ENCODE results near the gene MRPL42. TPM values are rescaled to one million over a fixed set of nuclear protein-coding genes. Genes with fewer than 3 reads are reported as not detected.

Gene MRPL42
- total RNA-seq, 2 experiments from 2014 or later, result 39.0 to 39.3 TPM

GRCh38 chr12:93449277-93449676 is 18.0 kb upstream of the MRPL42 start:
- Histone ChIP-seq H3K9me3 (ENCODE audit: control insufficient read depth in 1 of 2, insufficient read depth in 1 of 2, low read length in 2 of 2) (no peaks in the 10 kb centered on the region), H3K27ac (ENCODE audit: low read depth in 1 of 2, low read length in 2 of 2) (no peak overlapping the region), H3K4me1 (ENCODE audit: insufficient read depth, low read length) (peaks cover 19% of the 10 kb centered on the region), H3K4me3 (ENCODE audit: low read length) (no peak overlapping the region), H3K27me3 (ENCODE audit: control insufficient read depth in 1 of 2, insufficient read depth in 2 of 2, low read length in 2 of 2) (no peaks in the 10 kb centered on the region), H3K36me3 (ENCODE audit: insufficient read depth, low read length) (no peaks in the 10 kb centered on the region)
- Mint-ChIP-seq H3K4me3 (peak overlapping the region; percentile 65), H3K36me3 (ENCODE audit: low read depth) (no peaks in the 10 kb centered on the region), H3K27me3 (no peaks in the 10 kb centered on the region), H3K27ac (peak overlapping the region; percentile 91), H3K4me1 (ENCODE audit: low read depth) (peaks cover 24% of the 10 kb centered on the region), H3K9me3 (no peaks in the 10 kb centered on the region)
- intact Hi-C loops (cut with DNase I, micrococcal nuclease), result loop anchor here (5.0 to 10.0 kb wide), 2 partner anchors 126 to 653 kb away; partner anchors contain the start of gene SOCS2 (in 1 of the 2)
- no peak for DNase-seq
- POLR2A ChIA-PET, result interaction anchor here (0.6 kb wide), 1 partner anchor 32 kb away, joined by 3 read pairs; no protein-coding TSS in a partner anchor
- ATAC-seq (ENCODE audit: poor library complexity), result peak; percentile 14
- CTCF ChIA-PET, result interaction anchor here (0.6 to 1.5 kb wide), 4 partner anchors 18 to 1732 kb away, joined by 3 to 4 read pairs (median 4); partner anchors contain the start of gene MRPL42
- no peak for TF ChIP-seq CTCF (IDR thresholded peaks at IDR 0.05)

GRCh38 chr12:93451423-93452158 is 15.7 kb upstream of the MRPL42 start:
- ChIA-PET POLR2A (no interaction called here), CTCF (no interaction called here)
- no peaks in the 10 kb centered on the region for H3K36me3 ChIP-seq (ENCODE audit: insufficient read depth, low read length)
- no peak overlapping the region for H3K4me3 ChIP-seq (ENCODE audit: low read length)
- DNase-seq (no peak), ATAC-seq (ENCODE audit: poor library complexity) (no peak)
- Mint-ChIP-seq H3K27me3 (no peaks in the 10 kb centered on the region), H3K36me3 (ENCODE audit: low read depth) (no peaks in the 10 kb centered on the region), H3K4me1 (ENCODE audit: low read depth) (peaks cover 24% of the 10 kb centered on the region), H3K9me3 (no peaks in the 10 kb centered on the region), H3K4me3 (no peak overlapping the region), H3K27ac (no peak overlapping the region)
- intact Hi-C loops (cut with DNase I, micrococcal nuclease), result loop anchor here in 1 of 2 experiments (2.0 kb wide), 1 partner anchor 15 kb away; the partner anchor contains the start of gene MRPL42
- no peak for TF ChIP-seq CTCF (IDR thresholded peaks at IDR 0.05)
- peaks cover 19% of the 10 kb centered on the region for H3K4me1 ChIP-seq (ENCODE audit: insufficient read depth, low read length)
- H3K27ac ChIP-seq (ENCODE audit: low read depth in 1 of 2, low read length in 2 of 2), result no peak overlapping the region
- H3K27me3 ChIP-seq (ENCODE audit: control insufficient read depth in 1 of 2, insufficient read depth in 2 of 2, low read length in 2 of 2), result no peaks in the 10 kb centered on the region
- no peaks in the 10 kb centered on the region for H3K9me3 ChIP-seq (ENCODE audit: control insufficient read depth in 1 of 2, insufficient read depth in 1 of 2, low read length in 2 of 2)

GRCh38 chr12:93453633-93454032 is 13.7 kb upstream of the MRPL42 start:
- H3K36me3 Mint-ChIP-seq (ENCODE audit: low read depth), result no peaks in the 10 kb centered on the region

More at GRCh38 chr12:93453633-93454032, 13.7 kb upstream of the MRPL42 start:
- Mint-ChIP-seq H3K9me3 (no peaks in the 10 kb centered on the region), H3K27ac (no peak overlapping the region), H3K4me3 (no peak overlapping the region), H3K4me1 (ENCODE audit: low read depth) (peaks cover 11% of the 10 kb centered on the region), H3K27me3 (no peaks in the 10 kb centered on the region)
- intact Hi-C loops (cut with DNase I, micrococcal nuclease), result no loop called here
- peaks cover 4% of the 10 kb centered on the region for H3K4me1 ChIP-seq (ENCODE audit: insufficient read depth, low read length)
- no peak for TF ChIP-seq CTCF (IDR thresholded peaks at IDR 0.05)
- ChIA-PET POLR2A (no interaction called here), CTCF (no interaction called here)
- no peaks in the 10 kb centered on the region for H3K36me3 ChIP-seq (ENCODE audit: insufficient read depth, low read length)
- no peaks in the 10 kb centered on the region for H3K27me3 ChIP-seq (ENCODE audit: control insufficient read depth in 1 of 2, insufficient read depth in 2 of 2, low read length in 2 of 2)
- DNase-seq (no peak), ATAC-seq (ENCODE audit: poor library complexity) (no peak)
- H3K27ac ChIP-seq (ENCODE audit: low read depth in 1 of 2, low read length in 2 of 2), result no peak overlapping the region
- no peak overlapping the region for H3K4me3 ChIP-seq (ENCODE audit: low read length)
- H3K9me3 ChIP-seq (ENCODE audit: control insufficient read depth in 1 of 2, insufficient read depth in 1 of 2, low read length in 2 of 2), result no peaks in the 10 kb centered on the region

All from CD4-positive, alpha-beta T cell (primary cell).